ENCODE data around the gene LRRC71.

LRRC71 gene

DNA sequence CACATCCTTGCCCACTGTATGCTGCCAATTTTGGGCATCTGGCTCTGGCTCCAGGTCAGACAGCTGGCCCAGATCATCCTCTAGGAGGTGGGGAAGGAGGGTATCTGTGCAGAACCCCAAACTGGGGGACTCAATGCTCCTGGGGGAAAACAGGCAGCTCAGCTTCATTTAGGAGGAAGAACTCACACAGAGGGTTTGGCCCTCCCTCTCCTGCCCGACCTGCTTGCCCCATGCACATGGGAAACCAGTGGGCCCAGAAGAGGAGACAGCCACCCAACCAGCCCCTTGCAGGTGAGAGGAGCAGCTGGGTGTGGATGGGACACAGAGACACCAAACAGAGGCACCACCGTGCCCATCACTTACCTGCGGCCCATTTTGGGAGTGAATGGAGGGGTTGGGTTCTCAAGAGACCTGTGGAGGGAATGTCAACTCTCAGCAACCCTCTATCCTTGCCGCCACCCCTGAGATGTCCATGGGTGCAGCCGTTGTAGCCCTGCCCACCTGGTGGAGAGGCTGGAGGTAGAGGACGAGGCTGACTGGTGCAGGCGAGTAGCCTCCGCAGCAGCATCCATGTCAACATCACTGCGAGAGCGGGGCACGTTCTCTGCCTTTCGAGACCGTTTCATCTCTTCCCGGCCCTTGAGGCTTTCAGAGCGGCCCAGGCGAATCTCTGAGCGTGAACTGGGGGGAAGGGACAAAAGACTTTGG, 27.5 kb downstream of the LRRC71 start:
- no peak for DNase-seq

DNA sequence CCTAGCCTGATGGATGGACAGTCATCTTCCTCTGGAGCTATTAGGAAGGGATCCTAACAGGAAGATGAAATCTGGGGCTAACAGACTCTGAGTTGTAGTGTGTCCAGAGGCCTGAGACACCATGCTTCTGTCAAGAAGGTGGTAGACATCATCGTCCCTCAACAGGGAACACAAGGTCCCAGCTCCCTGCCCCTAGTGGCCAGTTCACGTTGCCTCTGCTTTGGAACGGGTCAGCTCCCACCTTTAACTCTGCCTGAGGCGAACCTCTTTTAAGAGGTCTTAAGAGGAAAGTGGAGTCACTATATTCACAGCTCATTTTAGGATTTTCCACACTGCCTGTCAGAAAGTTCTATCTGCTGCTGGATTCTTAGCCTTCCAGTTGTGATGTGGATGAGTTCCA, 28.3 kb downstream of the LRRC71 start:
- DNase-seq = no peak

DNA sequence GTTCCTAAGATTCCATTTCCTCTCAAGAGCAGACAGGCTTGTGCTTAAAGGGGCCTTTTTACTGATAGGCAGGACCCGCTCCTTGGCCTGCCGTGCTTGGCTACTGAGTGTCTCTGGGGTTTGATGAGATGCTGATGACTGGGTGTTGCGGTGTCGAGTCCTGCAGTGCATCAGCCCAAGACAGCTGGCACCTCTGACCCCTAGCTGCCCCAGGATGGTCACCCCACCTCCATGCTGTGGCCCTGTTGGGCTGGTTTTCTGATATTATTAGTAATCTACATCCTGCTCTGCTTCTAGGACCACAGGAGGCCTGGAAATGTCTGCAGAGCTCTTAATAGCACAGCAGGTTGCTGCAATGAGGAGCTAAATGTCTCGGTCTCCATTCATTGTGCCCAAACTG, 28.7 kb downstream of the LRRC71 start:
- DNase-seq = no peak

DNA sequence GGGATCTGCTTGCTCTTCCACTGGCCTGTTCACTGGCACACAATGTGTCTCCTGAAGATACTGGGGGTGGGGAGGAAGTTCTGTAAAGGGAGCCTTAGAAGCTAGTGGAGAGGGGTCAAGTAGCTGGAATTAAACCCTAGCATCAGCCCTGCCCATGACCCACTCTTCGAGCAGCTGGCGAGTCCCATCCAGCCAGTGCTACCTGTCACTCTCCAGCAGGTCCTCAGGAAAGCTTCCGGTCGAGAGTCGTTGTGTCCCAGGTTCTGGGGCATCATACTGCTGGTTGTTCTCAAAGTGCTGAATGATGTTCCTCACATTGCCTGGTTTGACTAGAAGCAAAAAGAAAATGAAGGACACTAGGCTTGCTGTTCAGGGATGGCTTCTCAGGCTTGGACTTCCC, 30.9 kb downstream of the LRRC71 start:
- no peak for DNase-seq

DNA sequence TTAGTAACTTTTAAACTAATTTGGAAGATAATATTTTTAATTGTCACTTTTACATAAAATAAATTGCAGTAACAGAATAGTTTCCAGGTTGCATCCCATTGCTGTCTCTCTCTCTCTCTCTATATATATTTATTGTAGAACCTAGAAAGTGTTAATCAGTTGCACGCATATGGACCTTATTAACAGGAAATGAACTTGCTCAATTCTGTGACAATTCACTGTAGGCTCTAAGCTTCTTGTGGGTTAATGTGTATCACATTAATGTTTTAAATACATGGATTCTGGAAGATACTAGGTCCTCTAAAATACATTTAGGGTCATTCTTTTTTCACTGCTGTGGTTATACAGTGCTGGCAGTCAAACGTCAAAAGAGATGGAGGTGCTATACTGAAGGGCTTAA, 33.1 kb downstream of the LRRC71 start:
- DNase-seq = no peak

DNA sequence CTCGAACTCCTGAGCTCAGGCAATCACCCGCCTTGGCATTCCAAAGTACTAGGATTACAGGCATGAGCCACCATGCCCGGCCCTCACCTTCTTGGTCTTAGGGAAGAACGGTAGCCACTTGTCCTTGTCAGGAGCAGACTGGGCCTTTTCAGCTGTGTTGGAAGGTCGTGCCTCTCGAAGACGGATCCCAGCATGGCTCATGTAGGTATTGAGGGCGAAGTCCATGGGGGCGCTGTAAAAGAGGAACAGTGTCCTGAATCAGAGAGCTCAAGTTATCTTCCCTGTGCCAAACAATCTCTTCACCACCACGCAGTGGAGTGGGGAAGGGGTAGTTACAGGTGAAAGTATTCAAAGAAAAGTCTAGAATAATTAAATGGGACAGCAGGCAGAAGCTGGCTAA, 35.9 kb downstream of the LRRC71 start:
- DNase-seq = no peak

DNA sequence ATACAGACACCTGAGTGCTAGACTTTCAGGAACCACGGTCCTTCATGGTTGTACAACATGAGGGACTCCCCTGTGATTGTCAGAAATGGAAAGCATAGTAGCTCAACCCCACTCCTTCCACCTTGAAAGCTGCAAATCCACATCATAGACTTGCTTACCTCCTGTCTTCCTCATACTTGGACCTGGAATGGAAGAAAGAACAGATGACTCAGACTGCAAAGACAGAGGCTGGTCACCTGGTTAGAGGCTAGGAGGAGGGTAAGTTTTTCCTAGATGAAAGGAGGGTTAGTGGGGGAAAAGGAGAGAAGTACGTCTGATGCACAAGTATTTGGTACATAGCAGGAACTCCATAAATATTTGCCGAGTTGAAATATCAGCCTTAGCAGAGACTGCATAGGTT, 37.2 kb downstream of the LRRC71 start:
- no peak for DNase-seq

DNA sequence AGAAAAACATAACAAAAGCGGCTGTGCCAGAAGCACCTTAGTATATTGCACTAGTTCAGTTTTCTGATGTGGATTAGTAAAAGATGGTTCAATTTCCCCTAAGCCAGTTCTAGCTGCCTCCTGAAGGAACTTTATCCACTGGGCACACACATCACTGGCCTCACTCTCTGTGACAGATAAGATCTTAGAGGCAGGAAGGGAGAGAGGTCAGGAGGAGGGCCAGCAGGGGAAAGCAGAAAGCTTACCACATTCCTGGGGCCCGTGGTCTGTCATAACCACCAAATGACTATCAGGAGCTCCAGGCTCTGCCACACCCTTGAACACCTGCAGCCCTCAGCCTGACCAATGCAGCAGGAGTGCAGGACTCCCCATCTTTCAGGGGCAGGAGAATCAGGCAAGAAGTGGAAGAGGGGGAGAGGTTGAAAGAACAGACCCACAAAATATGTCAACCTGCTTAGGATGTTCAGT, 37.8 kb downstream of the LRRC71 start:
- no peak for DNase-seq

DNA sequence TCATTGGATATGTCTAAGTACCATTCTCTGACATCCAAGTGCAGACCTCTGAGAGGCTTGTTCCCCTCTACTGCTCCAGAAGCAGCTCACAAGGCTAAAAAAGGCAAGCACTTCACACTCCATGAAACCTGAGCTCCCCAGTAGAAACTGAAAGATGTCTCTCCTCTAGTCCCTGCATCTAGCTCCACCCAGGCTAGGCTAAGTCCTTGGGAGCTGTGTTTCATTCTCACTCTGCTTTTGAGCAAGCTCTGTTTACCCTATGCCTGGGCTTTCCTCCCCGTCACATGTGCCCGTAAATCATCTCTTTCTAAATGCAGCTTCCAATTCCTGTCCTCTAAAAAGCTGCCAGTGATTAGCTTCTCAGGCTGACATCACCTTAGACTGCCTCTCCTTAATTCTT, 39.0 kb downstream of the LRRC71 start:
- no peak for DNase-seq

DNA sequence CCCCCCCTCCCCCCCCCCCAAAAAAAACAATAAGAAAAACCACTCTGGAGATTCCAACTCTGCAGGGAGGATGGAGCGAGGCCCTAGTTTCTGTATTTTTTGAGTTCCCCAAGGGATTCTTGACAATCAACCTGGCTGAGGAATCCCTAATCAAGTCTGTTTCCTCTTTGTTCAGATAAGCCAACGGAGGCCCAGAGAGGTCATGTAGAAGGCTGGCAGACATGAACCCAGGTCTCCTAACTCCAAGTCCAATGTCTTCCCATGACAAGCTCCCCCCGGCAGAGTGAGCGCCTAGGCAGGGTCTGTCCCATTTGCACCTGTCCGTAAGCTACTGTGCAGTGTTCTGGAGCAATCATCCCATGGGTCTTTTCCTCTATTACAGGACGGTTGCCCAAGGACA, 39.5 kb downstream of the LRRC71 start:
- no peak for DNase-seq

DNA sequence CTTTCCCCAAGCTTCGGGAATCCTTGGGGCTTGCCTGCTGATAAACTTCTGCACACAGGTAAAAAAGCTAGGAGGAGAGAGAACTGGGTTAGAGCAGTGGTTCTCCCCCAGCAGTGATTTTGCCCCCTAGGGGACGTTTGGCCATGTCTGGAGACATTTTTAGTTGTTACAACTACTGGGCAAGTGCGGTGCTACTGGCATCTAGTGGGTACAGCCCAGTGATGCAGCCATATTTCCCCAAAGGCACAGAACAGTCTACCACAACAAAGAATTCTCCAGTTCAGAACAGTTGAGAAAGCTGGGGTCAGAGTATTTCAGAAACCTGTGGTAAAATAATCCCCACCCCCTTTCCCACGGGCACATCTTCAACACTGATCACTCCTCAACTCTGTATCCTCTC, 41.3 kb downstream of the LRRC71 start:
- DNase-seq = no peak

DNA sequence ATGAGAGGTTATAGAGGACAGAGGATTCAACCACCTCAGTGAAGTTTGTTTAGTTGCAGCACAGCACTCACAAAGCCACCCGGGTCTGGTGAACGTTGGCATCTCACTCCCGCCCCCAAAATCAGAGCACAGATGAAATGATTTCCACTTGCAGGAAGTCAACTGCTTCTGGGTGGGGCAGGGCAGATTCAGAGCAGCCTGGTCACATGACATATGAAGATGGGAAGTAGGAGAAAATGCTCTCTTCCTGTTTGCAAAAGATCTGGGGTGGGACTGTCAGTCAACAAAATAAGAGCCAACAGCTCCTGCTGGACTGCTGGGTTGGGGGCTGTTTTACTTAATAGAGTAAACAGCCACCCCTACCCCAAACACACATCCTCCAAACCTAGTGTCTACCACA, 43.2 kb downstream of the LRRC71 start:
- DNase-seq = no peak

DNA sequence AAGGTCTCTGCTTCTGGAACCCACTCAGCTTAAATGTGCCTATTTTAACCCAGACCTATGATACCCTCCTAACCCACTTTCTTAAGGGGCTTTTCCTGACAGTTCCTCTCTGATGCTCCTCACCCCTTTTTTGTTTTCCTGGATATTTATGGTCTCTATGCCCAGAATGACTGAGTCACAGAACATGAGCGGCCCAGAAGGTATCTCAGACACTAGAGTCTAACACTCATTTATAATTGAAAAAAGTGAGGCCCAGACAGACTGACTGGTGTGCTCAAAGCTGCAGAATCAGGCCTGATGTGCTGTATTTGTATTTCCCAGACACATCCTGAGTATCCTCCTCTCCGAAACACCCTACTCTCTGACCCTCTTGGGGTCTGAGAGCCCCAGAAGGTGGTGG, 44.0 kb downstream of the LRRC71 start:
- DNase-seq = no peak

DNA sequence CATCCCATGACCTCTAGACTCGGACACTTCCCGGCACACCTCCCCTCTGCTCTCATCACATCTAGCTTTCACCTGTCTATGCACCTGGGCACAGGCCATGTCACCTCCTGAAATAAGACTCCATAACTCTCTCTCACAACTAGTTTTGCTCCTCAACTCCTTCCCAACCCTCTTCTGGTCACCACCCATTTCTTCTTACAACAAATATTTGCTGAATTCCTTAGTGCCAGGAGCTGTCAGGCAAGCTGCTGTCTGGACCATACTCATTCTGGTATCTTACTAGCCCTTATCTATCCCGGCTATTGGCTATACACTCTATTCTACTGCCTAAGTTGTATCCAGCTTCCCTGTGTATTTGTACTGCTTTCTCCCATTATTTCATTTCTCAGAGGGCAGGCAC, 49.1 kb downstream of the LRRC71 start:
- DNase-seq = no peak

DNA sequence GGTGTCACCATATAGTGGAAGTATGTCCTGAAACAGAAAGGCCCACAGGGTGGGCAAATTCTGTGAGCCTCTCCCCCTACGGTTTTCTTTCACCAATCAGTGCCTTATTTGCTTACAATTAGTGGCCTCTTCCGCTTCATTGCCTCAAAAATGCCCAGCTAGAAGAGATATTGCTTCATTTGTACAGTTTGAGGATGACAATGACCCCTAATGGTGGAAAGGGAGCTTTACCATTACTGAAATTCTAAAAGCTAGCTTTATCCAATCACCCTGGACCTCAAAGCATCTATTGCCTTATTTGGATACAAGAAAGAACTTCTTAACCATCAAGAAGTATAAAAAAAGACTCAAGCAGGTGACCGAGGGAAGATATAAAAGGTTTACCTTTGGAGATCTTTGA, 49.6 kb downstream of the LRRC71 start:
- DNase-seq = no peak

DNA sequence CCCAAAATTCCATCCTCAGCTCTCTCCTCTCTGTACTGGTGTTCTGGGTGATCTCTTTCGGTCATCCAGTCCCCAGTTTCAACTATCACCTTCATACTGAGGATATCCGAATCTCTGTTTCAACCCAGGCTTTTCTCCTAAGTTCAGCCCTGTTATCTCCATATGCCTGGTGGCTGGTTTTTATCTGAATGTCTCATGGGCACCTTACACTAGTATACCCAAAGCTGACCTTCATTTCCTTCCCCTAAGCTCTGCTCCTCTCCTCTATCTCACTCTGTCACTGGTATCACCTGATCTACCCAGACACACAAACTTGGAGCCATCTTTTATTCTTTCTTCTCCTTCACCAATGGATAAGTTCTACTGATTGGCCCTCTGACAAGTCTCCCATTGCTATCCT, 53.0 kb downstream of the LRRC71 start:
- DNase-seq = no peak

DNA sequence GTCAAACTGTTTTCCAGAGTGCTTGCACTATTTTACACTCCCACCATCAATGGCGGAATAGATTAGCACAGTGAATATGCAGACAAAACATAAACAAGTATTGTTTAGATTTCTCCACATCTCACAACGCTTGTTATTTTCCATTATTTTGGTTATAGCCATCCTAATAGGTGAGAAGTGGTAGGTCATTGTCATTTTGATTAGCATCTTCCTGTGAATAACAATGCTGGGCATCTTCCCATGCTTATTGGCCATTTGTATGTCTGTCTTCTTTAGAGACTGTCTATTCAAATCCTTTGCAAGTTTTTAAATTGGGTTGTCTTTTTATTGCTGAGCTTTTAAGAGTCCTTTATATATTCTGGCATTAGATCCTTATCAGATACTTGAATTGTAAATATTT, 54.7 kb downstream of the LRRC71 start:
- no peak for DNase-seq

DNA sequence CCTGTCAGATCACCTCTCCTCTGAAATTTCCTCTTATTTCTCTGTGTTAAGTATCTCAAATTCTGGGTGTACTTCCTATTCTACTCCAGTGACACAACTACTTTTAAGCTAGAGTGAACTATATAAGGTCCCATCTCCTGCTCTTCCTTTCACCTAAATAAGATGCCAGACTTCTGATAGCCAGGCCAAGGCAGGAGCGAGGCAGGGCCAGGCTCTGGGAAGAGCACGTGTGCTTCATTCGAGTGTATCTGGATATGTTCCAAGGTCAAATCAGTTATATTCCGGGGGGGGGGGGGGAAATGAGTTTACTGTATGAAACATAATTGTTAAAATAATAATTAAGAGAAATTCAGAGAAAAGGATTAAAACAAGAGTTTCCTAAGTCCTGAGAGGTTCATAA, 60.1 kb downstream of the LRRC71 start:
- DNase-seq = no peak
